Lower leg skin (tissue), 3 donors: ENCODE results near the gene EXOC6B.

Experiments
- CTCF ChIP-seq, 3 donors: fragments of 450-650 bp; IDR thresholded peaks; one replicate each; pipeline ENCODE4 v1.5.1; 2016; ENCODE audit warnings: antibody characterized with exemption in 3 of 3, mild to moderate bottlenecking in 3 of 3, moderate library complexity in 2 of 3
- POLR2A ChIP-seq, 2 donors: fragments of 450-650 bp; IDR thresholded peaks; one replicate each; pipeline ENCODE4 v1.6.1; 2016 to 2017; ENCODE audit warnings: antibody characterized with exemption in 2 of 2, mild to moderate bottlenecking in 1 of 2, moderate library complexity in 1 of 2

DNA sequence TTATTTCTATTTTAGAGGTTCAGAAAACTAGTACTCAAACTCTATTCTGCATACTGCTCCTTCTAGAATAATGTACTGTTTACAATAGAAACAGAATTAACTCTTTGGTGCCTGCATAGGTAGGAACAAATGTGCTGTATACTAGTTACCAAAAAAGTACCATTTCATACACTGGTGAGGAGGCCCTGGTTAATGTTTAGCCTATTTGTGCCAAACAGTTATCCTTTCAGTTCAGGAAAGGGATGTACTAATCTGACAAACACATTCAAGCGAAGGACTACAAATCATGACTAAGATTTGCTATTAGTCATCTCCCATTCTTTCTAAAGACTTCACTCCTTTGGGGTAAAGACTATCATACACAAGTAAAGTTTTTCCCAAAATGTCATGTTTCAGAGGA, 47.4 kb downstream of the EXOC6B start:
- no peak for TF ChIP-seq POLR2A (IDR thresholded peaks at IDR 0.05)
- no peak for TF ChIP-seq CTCF (IDR thresholded peaks at IDR 0.05)
